ENCODE measurements around the gene RABGAP1.

RABGAP1 gene

GRCh38 chr9:123011380-123011779 lies 70.6 kb downstream of the RABGAP1 start:
- DNase-seq (ENCODE audit: low read depth): no peak

DNA sequence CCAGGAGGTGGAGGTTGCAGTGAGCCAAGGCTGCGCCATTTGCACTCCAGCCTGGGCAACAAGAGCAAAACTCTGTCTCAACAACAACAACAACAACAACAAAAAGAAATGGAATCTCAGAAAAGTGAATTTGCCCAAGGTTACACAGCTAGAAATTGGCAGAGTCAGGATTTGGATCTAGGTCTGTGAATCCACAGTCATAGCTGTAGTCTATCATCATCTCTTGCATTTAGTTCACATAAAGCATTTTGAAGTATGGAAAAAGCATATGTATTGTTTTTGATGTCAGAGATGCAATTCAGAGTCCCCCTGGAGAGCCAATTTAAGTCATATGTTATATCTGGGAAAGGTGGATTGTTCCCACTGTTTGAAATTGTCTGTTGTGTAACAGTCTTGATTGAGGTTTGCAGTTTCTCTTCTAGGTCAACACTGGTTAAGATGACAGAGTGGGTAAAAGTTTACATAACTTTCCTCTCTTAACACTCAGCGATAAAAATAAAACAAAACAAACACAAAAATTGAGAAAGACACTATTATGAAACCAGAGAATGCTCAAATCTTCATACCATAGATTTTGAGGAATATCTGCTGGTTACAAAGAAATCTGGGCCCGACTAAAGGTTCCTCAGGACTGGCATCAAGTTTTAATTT lies 71.2 kb downstream of the RABGAP1 start:
- DNase-seq (ENCODE audit: low read depth): no peak

DNA sequence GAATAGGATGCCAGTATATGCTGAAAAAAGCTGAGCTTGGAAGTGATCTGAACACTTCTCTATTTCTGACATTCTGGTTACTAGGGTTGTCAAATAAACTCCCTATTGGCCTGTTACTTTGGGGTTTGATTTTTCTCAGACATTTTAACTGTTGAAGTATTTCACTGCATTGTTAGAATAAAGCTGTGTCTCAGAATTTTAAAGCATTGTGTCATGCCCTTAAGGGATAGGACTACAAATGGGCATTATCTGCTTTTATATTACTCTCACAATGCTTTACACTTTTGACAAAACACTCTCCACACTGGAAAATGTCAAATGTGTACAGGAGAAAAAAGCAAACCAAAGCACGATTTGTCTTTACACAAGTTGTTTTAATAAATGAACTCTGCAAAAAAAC lies 75.8 kb downstream of the RABGAP1 start:
- DNase-seq (ENCODE audit: low read depth): no peak

GRCh38 chr9:123020796-123021195 lies 80.0 kb downstream of the RABGAP1 start:
- no peak for DNase-seq (ENCODE audit: low read depth)

GRCh38 chr9:123026425-123026824 lies 85.6 kb downstream of the RABGAP1 start:
- DNase-seq (ENCODE audit: low read depth): no peak

DNA sequence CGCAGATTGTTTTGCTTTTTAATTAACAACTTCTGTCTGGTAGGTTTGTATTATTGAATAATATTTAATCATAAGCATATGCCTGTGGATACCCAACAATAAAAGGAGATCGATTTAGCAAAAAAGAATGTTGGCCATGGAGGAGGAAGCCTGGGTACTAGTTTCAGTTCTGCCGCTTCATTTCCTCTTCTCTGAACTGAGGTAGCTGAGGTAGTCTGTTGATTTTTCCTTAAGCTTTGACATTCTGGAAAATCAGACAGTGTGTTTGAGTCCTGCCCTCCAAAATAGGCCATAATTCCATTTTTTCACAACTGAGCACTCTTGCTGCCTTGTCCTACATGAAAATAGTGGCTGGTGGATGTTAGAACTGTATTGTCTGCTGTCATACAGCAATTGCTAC lies 86.7 kb downstream of the RABGAP1 start:
- DNase-seq (ENCODE audit: low read depth): no peak

DNA sequence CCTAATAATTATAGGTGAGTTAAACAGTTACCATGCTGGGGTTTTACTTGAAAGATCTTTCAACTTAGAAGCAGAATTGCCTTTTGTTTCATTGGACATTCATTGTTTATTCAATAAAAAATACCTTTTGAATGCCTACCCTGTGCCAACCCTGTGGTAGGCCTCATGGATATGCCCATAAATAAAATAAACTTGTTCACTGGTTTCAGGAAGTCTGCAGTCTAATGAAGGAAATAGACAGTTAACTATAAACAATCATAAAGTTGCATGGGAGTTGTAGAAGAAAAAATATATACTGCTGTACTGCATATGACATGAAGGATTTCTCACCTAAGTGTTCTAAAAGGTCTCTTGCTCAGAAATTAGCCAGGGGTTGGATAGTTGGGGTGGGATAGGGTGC lies 87.3 kb downstream of the RABGAP1 start:
- DNase-seq (ENCODE audit: low read depth): no peak

DNA sequence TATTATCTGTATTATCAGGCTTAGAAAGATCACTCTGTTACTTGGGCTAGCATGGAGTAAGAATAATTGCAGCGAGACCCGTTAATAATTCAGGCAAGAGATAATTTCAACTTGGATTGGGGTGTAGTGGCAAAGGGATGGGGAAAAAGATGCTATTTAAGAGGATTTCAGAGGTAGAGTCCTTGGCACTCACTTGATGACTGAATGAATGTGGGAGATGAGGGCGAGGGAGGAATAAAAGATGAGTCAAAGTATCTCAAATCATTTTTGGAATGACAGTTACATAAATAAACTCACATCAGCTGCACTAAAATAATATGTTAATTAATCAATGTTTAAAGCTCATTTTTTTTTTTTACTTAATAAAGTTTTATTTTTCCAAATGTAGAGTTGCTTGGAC lies 88.2 kb downstream of the RABGAP1 start:
- DNase-seq (ENCODE audit: low read depth): no peak

GRCh38 chr9:123031963-123032362 lies 91.1 kb downstream of the RABGAP1 start:
- no peak for DNase-seq (ENCODE audit: low read depth)

DNA sequence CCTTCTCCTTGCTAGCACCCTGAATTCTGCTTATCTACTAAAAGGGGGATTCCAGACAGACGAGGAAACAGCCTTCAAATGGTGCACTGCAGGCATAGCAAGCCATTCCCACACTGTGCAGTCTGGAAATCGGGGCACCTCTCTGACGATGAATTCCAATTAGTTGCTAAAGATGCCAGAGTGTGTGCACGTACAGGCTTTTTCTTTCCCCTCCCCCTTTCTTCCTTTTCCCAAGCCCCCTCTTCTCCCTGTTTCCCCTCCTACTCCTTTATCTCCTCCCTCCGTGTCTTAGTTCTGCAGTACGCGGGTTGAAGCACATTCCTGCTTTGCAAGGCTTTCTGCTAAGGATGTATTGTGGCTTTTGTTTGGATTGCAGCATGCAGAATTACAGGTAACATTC lies 92.5 kb downstream of the RABGAP1 start, which contains the start of gene GPR21:
Gene GPR21 (plus strand): TSS at position 316 of the 400 bp plus-strand sequence. CDS start 900 bp downstream, outside the sequence.
- no peak for DNase-seq (ENCODE audit: low read depth)

- DNase-seq (ENCODE audit: low read depth): no peak
These were observed 93.2 kb downstream of the RABGAP1 start for GRCh38 chr9:123033864-123034601.

DNA sequence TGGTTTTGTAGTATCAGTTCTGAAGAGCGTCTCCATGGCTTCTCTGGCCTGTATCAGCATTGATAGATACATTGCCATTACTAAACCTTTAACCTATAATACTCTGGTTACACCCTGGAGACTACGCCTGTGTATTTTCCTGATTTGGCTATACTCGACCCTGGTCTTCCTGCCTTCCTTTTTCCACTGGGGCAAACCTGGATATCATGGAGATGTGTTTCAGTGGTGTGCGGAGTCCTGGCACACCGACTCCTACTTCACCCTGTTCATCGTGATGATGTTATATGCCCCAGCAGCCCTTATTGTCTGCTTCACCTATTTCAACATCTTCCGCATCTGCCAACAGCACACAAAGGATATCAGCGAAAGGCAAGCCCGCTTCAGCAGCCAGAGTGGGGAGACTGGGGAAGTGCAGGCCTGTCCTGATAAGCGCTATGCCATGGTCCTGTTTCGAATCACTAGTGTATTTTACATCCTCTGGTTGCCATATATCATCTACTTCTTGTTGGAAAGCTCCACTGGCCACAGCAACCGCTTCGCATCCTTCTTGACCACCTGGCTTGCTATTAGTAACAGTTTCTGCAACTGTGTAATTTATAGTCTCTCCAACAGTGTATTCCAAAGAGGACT lies 94.2 kb downstream of the RABGAP1 start:
- DNase-seq (ENCODE audit: low read depth): no peak

DNA sequence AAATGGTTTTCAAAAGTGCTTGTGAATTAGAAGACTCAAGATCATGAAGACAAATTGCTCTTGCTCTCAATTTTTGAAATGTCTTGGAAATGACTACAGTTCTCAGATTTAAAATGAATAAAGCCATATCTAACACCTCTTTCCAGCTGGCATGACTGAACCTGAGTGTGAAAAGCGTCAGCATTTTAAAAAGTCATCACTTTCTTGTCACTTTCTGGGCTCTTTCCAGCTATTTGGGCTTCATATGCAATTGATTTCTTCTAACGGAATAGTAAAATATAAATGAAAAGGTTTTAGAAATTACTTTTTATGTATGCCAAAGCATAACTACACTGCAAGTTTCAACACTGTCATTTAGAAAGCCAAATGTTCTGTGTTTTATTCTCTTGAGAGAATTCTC lies 95.0 kb downstream of the RABGAP1 start:
- DNase-seq (ENCODE audit: low read depth): no peak

GRCh38 chr9:123036893-123037545 lies 96.2 kb downstream of the RABGAP1 start:
- no peak for DNase-seq (ENCODE audit: low read depth)

DNA sequence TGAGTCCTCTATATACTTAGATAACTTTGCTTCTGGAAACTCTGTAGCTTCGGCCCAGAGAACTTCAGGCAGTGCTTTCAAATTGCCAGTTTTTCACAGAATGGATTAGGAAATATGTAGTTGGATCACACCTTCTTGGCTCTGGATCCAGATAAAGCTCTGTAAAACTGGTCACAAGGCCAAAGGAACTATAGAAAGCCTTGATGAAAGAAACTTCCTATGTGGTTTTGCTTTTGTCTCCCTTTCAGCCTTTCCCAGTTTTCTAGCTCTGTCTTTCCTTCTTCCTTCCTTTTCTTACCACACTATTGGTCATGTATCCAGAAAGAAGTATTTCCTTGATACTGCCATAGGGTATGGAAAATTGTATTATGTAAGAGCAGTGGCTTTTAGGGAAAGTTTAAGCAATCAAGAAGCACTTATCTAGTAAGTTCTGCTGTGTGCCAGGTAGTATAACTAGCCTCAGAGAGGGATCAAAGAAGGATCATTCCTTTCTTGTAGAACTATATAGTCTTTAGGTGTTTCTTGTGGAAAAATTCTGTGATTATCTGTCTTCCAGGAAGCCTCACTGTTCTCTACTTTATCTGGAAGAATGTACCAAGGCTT lies 98.9 kb downstream of the RABGAP1 start:
- DNase-seq (ENCODE audit: low read depth): no peak

GRCh38 chr9:123040801-123041200 lies 100.0 kb downstream of the RABGAP1 start:
- no peak for DNase-seq (ENCODE audit: low read depth)

DNA sequence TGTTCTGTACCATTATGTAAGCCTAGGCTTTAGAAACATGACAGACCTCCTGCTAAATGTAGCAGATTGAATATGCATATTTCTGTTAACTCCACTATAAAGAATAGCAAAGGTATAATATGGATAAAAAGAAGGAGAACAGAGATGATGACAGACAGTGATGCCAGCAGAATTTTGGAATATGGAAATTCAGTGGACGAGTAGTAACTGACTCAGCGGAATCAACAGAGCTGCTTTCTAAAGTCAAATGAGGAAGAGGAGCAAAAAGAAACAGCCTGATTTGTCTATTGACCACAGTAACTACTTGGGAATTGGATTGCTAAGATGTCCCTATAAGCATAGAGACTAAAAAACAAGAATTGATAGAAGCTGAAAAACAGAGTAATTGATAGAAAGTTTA lies 100.7 kb downstream of the RABGAP1 start:
- no peak for DNase-seq (ENCODE audit: low read depth)

DNA sequence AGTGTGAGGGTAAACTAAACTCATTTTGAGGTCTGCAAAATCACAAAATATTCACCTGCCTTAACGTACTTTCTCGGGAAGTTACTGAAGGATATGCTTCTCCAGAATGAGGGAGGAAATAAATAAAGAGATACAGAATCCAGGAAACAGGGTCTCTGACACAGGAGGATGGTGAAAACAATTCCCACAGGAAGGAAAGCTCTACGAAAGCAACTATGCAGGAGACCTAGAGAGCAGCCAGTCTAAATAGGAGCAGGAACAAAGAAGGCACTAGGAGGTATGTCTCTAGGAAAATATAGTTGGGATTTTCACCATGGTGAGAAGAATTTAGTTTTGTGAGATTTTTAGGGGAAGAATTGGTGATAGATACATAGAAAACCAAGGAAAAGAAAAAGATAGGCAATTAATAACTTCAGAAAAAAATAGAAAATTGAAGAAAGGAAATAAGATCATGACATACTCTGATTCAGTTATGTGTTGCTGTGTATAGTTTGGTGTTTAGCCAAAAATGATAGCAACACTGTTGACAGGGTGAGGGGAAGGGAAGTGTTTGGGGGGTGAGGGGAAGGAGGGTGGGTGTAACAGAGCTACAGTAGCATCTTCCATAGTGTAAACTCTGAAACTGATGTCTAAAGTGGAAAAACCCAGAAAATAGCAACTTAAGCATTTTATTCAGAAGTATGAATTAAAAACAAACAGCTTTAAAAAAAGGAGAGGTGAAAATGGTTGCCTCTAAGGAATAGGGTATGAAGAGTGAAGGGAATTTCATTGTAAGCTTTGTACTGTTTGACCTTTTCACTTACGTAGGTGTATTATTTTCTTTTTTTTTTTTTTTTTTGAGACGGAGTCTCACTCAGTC lies 102.5 kb downstream of the RABGAP1 start:
- DNase-seq (ENCODE audit: low read depth): no peak

DNA sequence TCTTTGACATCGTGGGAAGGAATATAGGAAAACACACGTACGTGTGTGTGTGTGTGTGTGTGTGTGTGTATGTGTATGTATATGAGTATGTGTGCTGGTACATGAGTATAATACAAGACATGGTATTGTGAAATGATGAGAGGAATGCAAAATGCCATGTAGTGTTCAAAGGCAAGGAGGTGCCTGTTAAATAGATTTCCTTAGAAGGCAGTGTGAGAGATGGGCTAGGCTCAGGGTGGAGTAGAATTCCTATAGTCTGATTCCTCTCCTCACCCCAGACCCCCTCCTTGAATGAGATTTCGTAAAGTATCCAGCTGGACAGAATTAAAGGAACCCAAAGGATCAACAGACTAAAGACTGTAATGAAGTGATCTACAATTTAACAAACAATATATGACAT lies 103.8 kb downstream of the RABGAP1 start:
- no peak for DNase-seq (ENCODE audit: low read depth)

GRCh38 chr9:123046406-123047195 lies 105.8 kb downstream of the RABGAP1 start:
- no peak for DNase-seq (ENCODE audit: low read depth)

GRCh38 chr9:123048748-123049147 lies 107.9 kb downstream of the RABGAP1 start:
- no peak for DNase-seq (ENCODE audit: low read depth)
